ENCODE measurements around the gene PLEKHM3. TPM values are rescaled to one million over a fixed set of nuclear protein-coding genes. Genes with fewer than 3 reads are reported as not detected.

PLEKHM3 gene
- total RNA-seq, 3 donors from 2014 or later (not counting 1 experiment from before 2014, with no cell fraction given), result 21.7 to 27.7 (median 26.3) TPM

DNA sequence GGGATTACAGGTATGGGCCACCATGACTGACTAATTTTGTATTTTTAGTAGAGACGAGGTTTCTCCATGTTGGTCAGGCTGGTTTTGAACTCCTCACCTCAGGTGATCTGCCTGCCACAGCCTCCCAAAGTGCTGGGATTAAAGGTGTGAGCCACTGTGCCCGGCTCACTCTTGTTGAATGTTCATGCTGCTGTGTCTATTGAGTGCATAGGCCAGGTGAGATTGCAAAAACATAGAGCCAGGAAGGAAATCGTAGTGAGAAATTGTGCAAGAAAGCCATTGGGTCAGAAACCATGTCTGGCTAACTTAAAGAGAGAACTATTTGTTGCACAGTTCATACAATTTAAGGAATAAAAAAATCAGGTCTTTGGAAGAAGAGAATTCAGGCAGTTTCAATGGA lies 210.1 kb downstream of the PLEKHM3 start:
- H3K4me1 ChIP-seq (ENCODE audit: control insufficient read depth, insufficient read depth, low read length), result no peaks in the 10 kb centered on the region
- intact Hi-C loops (cut with micrococcal nuclease), result no loop called here
- Mint-ChIP-seq H3K27me3 (ENCODE audit: low read depth in 2 of 2) (no peaks in the 10 kb centered on the region), H3K4me1 (no peaks in the 10 kb centered on the region), H3K27ac (no peak overlapping the region), H3K36me3 (no peaks in the 10 kb centered on the region), H3K9me3 (no peaks in the 10 kb centered on the region), H3K4me3 (no peak overlapping the region)
- no peak overlapping the region for H3K27ac ChIP-seq (ENCODE audit: low read length)
- 75% methylated on average over 3 of the region's 3 CpGs for WGBS (ENCODE audit: insufficient coverage)
- H3K36me3 ChIP-seq (ENCODE audit: control insufficient read depth, insufficient read depth, low read length), result no peaks in the 10 kb centered on the region
- no peak overlapping the region for H3K4me3 ChIP-seq (ENCODE audit: low read length)
- ATAC-seq (no peak), DNase-seq (no peak)
- no peaks in the 10 kb centered on the region for H3K9me3 ChIP-seq (ENCODE audit: control insufficient read depth, insufficient read depth, low read length)
- no peaks in the 10 kb centered on the region for H3K27me3 ChIP-seq (ENCODE audit: control insufficient read depth, insufficient read depth, low read length)
- TF ChIP-seq, protein P1, sequence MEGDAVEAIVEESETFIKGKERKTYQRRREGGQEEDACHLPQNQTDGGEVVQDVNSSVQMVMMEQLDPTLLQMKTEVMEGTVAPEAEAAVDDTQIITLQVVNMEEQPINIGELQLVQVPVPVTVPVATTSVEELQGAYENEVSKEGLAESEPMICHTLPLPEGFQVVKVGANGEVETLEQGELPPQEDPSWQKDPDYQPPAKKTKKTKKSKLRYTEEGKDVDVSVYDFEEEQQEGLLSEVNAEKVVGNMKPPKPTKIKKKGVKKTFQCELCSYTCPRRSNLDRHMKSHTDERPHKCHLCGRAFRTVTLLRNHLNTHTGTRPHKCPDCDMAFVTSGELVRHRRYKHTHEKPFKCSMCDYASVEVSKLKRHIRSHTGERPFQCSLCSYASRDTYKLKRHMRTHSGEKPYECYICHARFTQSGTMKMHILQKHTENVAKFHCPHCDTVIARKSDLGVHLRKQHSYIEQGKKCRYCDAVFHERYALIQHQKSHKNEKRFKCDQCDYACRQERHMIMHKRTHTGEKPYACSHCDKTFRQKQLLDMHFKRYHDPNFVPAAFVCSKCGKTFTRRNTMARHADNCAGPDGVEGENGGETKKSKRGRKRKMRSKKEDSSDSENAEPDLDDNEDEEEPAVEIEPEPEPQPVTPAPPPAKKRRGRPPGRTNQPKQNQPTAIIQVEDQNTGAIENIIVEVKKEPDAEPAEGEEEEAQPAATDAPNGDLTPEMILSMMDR (IDR thresholded peaks at IDR 0.05), result no peak

DNA sequence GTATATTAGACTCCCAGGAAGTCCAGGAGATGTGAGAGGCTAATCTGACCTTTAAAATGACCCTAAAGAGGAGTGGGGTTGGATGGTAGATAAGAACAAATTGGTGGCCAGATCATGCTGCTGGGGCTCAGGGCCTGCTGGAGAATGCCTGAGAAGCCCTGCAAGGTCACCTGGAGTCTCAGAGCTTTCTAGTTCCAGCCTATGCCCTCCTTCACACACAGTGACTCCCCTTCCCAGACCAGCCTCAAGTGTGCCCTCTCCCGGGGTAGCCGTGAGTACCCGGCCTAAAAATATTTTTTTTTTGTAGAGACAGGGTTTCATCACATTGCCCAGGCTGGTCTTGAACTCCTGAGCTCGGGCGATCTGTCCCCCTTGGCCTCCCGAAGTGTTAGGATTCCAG lies 211.4 kb downstream of the PLEKHM3 start:
- H3K27me3 ChIP-seq (ENCODE audit: control insufficient read depth, insufficient read depth, low read length), result no peaks in the 10 kb centered on the region
- DNase-seq (no peak), ATAC-seq (no peak)
- TF ChIP-seq, protein P1 (IDR thresholded peaks at IDR 0.05), result no peak
- no peak overlapping the region for H3K27ac Mint-ChIP-seq
- no peaks in the 10 kb centered on the region for H3K27me3 Mint-ChIP-seq (ENCODE audit: low read depth in 2 of 2)
- no peaks in the 10 kb centered on the region for H3K4me1 ChIP-seq (ENCODE audit: control insufficient read depth, insufficient read depth, low read length)
- H3K9me3 ChIP-seq (ENCODE audit: control insufficient read depth, insufficient read depth, low read length), result no peaks in the 10 kb centered on the region
- intact Hi-C loops (cut with micrococcal nuclease), result no loop called here
- H3K36me3 ChIP-seq (ENCODE audit: control insufficient read depth, insufficient read depth, low read length), result no peaks in the 10 kb centered on the region
- H3K9me3 Mint-ChIP-seq, result no peaks in the 10 kb centered on the region
- H3K4me3 ChIP-seq (ENCODE audit: low read length), result no peak overlapping the region
- 81% methylated on average over 6 of the region's 6 CpGs for WGBS (ENCODE audit: insufficient coverage)
- H3K4me3 Mint-ChIP-seq, result no peak overlapping the region
- H3K4me1 Mint-ChIP-seq, result no peaks in the 10 kb centered on the region
- H3K27ac ChIP-seq (ENCODE audit: low read length), result no peak overlapping the region
- H3K36me3 Mint-ChIP-seq, result no peaks in the 10 kb centered on the region

DNA sequence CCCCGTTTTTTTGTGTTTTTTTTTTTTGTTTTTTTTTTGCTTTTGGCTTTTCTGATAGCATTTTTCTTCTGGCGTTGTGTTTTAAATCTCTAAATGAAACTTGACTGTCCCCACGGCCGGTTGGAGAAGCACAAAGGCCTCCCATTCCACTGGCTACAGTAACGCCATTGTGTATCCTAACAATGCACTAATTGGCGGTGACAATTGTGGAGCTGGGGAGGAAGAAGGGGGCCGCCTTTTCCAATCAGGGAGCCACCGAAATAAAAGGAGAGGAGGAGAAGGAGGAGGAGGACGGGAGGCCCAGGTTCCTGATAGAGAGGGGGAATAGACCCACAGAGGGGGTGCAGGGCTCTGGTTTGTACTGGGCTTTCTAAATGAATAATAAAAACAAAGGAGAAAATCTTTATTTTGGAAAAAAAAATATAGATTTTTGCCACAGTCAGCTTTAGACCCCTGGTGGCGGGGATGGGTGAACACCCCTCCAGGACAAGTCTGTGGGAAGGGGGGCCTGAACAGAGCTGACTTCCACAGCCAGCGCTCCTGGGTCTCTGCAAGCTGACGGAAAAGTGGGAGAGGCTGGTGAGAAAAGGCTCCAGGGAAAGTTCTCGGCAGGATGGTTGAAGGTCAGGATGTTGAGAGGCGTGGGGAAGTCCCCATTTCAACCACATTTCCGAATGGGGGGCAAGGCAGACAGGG lies 212.0 kb downstream of the PLEKHM3 start:
- no peak overlapping the region for H3K27ac ChIP-seq (ENCODE audit: low read length)
- intact Hi-C loops (cut with micrococcal nuclease), result no loop called here
- no peaks in the 10 kb centered on the region for H3K36me3 ChIP-seq (ENCODE audit: control insufficient read depth, insufficient read depth, low read length)
- Mint-ChIP-seq H3K27ac (no peak overlapping the region), H3K27me3 (ENCODE audit: low read depth in 2 of 2) (no peaks in the 10 kb centered on the region), H3K4me3 (no peak overlapping the region), H3K9me3 (no peaks in the 10 kb centered on the region), H3K36me3 (no peaks in the 10 kb centered on the region), H3K4me1 (no peaks in the 10 kb centered on the region)
- 86% methylated on average over 14 of the region's 15 CpGs for WGBS (ENCODE audit: insufficient coverage)
- no peaks in the 10 kb centered on the region for H3K27me3 ChIP-seq (ENCODE audit: control insufficient read depth, insufficient read depth, low read length)
- no peaks in the 10 kb centered on the region for H3K4me1 ChIP-seq (ENCODE audit: control insufficient read depth, insufficient read depth, low read length)
- TF ChIP-seq, protein P1 (IDR thresholded peaks at IDR 0.05), result no peak
- no peak for DNase-seq
- no peaks in the 10 kb centered on the region for H3K9me3 ChIP-seq (ENCODE audit: control insufficient read depth, insufficient read depth, low read length)
- H3K4me3 ChIP-seq (ENCODE audit: low read length), result no peak overlapping the region
- ATAC-seq, result no peak

DNA sequence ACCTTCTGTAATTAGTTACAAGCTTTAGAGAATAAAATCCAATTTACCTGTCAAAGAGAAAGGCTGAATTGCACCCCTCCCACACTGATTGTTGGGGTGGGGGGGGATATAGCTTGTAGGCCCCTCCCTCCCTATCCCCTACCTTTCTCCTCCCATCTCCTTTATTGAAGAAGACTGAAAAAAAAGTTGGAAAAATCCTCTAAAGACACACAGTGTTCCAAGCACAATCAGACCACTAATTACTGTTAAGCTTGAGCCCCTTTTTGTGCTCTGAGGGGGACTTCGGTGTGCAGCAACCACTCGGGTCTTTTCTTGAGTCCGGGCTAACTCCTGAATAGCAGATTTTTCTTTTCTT lies 212.6 kb downstream of the PLEKHM3 start:
- H3K27ac ChIP-seq (ENCODE audit: low read length), result no peak overlapping the region
- H3K27ac Mint-ChIP-seq, result no peak overlapping the region
- intact Hi-C loops (cut with micrococcal nuclease), result no loop called here
- no peak for DNase-seq
- no peaks in the 10 kb centered on the region for H3K27me3 Mint-ChIP-seq (ENCODE audit: low read depth in 2 of 2)
- 91% methylated on average over 3 of the region's 3 CpGs for WGBS (ENCODE audit: insufficient coverage)
- H3K36me3 Mint-ChIP-seq, result no peaks in the 10 kb centered on the region
- TF ChIP-seq, protein P1 (IDR thresholded peaks at IDR 0.05), result no peak
- no peaks in the 10 kb centered on the region for H3K9me3 ChIP-seq (ENCODE audit: control insufficient read depth, insufficient read depth, low read length)
- H3K4me3 ChIP-seq (ENCODE audit: low read length), result no peak overlapping the region
- no peak for ATAC-seq
- H3K9me3 Mint-ChIP-seq, result no peaks in the 10 kb centered on the region
- no peaks in the 10 kb centered on the region for H3K4me1 Mint-ChIP-seq
- no peaks in the 10 kb centered on the region for H3K4me1 ChIP-seq (ENCODE audit: control insufficient read depth, insufficient read depth, low read length)
- H3K4me3 Mint-ChIP-seq, result no peak overlapping the region
- no peaks in the 10 kb centered on the region for H3K27me3 ChIP-seq (ENCODE audit: control insufficient read depth, insufficient read depth, low read length)
- no peaks in the 10 kb centered on the region for H3K36me3 ChIP-seq (ENCODE audit: control insufficient read depth, insufficient read depth, low read length)

All from natural killer cell (primary cell).